HG03457 (cell line): Measurements from ENCODE around the gene FIP1L1.
"Not testable (repeated sequence)": the region's sequence is repeated elsewhere in the genome, so short reads cannot be mapped to it uniquely, and the experiment has no call there.

Experiments
- ATAC-seq: cut with Tn5 transposase; IDR thresholded peaks from one replicate; pipeline ENCODE4 v1.9.1; 2021; ENCODE audit warnings: moderate number of reproducible peaks; ENCODE audit not compliant: unreplicated experiment

FIP1L1 gene

DNA sequence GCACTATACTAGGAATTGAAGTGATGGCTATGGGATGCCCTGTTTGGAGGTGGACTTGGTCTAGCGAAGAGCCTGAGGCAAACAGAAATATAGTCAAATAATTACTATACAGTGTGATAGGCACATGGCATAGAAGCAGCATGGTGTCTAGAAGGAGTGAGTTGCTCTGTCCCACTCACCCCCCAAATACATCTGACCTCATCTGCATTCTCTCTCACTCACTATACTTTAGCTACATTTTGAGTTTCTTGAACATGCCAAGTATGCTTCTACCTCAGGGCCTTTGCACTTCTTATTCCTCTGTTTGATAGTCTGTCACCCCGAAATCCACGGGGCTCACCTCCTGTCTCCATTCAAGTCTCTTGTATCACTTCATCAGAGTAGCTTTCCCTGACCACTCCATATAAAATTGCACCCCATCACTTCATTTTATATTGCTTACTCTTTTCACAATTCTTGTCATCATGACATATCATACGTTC, 2.6 kb upstream of the FIP1L1 start:
- no peak for ATAC-seq

- no peak for ATAC-seq
Observed at GRCh38 chr4:53376900-53377299, 541 bp upstream of the FIP1L1 start.

GRCh38 chr4:53378171-53378482, 686 bp downstream of the FIP1L1 start:
- peak; percentile 24 for ATAC-seq

DNA sequence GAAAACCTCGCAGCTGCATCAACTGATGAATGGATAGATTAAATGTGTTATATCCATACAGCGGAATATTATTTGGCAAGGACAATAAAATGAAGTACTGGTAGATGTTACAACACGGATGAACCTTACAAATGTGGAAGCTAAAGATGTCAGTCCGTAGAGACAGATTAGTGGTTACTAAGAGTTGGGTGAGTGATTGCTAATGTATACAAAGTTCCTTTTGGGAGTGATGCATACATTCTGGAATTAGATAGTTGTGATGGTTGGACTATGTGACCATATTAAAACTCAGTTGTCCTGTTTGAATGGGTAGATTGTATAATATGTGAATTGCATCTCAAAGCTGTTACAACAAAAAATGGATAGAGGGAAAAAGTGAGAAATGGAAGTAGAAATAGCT, 2.8 kb downstream of the FIP1L1 start:
- no peak for ATAC-seq

DNA sequence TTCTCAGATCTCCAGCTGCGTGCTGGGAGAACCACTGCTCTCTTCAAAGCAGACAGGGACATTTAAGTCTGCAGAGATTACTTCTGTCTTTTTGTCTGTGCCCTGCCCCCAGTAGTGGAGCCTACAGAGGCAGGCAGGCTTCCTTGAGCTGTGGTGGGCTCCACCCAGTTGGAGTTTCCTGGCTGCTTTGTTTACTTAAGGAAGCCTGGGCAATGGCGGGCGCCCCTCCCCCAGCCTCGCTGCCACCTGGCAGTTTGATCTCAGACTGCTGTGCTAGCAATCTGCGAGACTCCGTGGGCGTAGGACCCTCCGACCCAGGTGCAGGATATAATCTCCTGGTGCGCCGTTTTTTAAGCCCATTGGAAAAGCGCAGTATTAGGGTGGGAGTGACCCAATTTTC, 32.0 kb downstream of the FIP1L1 start:
- not testable (repeated sequence) for ATAC-seq

DNA sequence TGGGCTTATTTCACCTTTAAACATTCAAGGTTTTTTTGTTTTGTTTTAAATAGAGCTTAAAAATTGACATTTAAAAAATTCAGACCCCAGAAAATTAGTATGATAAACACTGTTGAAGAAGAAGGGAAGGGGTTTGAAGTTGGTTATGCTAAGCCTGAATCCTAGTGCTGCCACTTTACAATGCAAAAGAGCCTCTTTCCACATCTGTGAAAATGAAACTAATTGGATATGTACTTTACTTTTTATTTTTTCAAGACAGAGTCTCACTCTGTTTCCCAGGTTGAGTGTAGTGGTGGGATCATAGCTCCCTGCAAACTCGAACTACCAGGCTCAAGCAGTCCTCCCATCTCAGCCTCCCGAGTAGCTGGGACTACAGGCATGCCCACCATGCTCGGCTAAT, 41.8 kb downstream of the FIP1L1 start:
- ATAC-seq: no peak

GRCh38 chr4:53421791-53422190, 44.4 kb downstream of the FIP1L1 start:
- no peak for ATAC-seq

DNA sequence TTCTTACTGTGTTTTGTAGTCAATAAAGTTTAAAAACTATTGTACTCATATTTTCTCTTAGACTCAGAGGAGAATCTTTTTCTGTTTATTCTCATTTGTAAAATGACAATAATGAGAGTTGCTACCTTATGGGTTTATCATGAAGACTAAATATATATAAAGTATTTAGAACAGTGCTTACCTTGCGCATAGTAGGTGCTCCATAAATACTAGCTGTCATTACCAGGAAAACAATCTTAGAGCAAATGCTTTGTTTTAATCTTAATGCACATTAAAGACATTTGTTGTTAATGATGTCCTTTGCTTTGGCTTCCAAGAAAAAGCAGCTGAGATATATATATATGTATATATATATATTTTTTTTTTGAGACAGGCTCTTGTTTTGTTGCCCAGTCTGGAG, 44.9 kb downstream of the FIP1L1 start:
- ATAC-seq: no peak

DNA sequence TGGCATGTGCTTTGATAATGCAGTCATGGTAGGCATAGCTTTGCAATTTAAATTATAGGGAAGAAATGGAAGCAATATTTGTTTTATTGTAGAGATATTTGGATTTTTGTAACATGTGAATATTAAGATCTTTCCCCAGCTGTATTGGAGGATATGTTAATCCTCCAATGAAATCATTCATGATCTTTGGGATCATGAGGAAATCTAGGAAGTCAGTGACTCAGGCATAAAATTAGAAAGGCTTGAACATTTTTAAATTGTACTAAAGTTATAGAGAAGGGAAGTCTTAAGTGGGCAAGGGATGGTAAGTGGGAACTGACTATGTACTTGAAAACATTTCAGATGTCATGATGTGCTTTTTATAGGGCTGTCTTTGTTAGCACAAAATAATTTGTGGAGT, 46.8 kb downstream of the FIP1L1 start:
- ATAC-seq: no peak

GRCh38 chr4:53427366-53427765, 49.9 kb downstream of the FIP1L1 start:
- no peak for ATAC-seq

- ATAC-seq: no peak
Observed at GRCh38 chr4:53431052-53431451, 53.6 kb downstream of the FIP1L1 start.

- ATAC-seq: no peak
Observed at GRCh38 chr4:53432528-53433424, 55.3 kb downstream of the FIP1L1 start.

DNA sequence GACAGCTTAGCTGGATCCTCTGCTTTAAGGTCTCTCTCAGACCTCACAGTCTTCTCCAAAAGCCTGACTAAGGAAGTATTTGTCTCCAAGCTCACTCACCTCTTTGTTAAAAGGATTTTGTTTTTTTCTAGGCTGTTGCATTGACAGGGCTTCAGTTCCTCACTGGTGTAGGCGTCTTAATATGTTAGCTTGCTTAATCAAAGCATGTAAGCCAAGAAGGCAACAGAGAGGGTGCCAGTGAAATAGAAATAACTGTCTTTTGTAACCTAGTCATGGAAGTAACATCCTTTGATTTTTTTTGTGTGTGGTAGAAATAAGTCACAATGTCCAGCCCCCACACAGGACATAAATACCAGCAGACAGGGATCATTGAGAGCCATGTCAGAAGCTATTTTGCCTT, 58.8 kb downstream of the FIP1L1 start:
- ATAC-seq: no peak

GRCh38 chr4:53441564-53441963, 64.1 kb downstream of the FIP1L1 start:
- ATAC-seq: no peak

GRCh38 chr4:53444954-53445353, 67.5 kb downstream of the FIP1L1 start:
- no peak for ATAC-seq

- ATAC-seq: no peak
Observed at GRCh38 chr4:53450773-53451172, 73.3 kb downstream of the FIP1L1 start.

GRCh38 chr4:53453385-53453784, 75.9 kb downstream of the FIP1L1 start:
- ATAC-seq: no peak

DNA sequence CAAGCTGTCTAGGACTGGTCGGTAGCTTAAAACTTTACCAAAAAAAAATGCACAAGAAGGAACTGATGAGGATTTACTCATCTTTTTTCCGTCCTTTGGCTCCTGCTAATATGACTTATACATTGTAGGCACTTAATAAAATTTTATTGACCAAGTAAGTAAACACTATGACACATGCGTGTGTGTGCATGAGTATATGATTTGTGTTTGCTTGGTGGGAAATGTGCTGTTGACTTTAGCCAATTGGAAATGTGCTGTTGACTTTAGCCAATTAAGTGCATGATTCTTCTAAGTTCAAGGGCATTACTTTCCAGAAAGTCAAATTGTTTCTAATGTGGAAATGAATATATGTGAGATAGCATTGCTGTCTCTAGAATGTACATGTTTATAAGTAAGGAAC, 78.3 kb downstream of the FIP1L1 start:
- ATAC-seq: no peak

DNA sequence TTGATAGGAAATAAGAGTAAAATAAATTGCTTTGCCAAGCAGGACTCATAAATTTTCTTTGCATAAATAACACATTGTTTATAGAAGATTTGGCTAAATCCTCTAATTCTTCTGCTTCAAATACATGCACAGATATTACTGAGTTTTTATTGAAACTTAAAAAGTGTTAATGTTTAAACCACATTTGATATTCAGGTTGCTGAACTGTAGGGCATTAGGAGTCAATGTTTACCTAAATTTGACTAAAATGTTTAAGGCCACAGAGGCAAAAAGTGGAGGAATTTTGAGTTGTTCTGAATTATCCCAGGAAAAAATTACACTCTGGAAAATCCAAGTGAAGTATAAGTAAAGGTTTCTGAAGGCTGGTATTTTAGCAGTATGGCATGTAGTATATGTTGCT, 78.7 kb downstream of the FIP1L1 start:
- no peak for ATAC-seq

DNA sequence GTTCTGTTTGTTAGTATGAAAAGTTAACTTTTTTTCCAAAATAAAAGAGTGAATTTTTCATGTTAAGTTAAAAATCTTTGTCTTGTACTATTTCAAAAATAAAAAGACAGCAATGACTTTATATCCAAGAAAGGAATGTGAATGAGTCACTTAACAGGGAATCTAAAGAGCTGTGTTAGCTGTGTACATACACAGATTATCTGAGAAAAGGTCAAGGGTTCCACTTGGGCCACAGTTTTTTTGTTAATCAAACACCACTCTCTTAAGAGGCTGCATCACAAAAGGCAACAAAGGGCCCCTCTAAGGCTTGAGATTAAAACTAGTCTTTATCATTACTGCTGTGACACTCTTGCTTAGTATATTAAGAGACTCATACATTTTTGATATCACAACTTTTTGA, 82.1 kb downstream of the FIP1L1 start:
- no peak for ATAC-seq

GRCh38 chr4:53461244-53461643, 83.8 kb downstream of the FIP1L1 start:
- no peak for ATAC-seq

DNA sequence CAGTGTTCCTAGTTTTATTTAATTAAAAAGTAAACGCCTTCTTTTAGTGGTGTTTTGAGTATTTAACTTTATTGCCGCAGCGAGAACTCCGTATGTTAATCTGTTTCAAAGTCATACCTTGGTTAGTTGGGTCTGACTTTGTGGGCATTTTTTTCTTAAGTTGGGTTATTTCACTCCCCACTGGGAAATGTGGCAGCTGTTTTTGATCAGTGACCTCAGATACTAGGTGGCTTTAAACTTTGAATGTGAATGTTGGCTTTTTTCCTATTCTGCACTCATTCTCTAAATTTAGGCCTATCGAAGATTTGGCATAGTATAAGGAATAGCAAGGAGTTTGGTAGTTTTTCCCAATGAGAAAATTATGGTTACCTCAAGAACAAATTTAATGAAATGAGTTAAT, 85.9 kb downstream of the FIP1L1 start:
- ATAC-seq: no peak

DNA sequence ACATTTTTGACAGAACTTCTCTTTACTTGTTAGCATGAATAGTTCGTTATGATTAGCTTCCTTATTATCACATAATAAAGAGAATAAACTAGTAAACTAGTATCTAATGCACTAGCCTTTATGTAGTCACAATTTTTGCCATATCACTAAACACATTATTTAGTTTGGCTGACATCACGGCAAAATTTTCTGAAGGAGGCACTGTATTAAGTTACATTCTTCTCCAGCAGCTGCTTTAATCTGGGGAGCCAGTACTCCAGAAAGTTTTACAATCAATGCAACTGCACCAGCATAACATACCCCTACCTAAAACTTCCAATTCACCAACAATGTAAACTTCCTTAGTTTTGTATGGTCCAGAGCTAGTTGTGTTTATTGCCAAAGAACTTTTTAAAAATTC, 87.8 kb downstream of the FIP1L1 start:
- ATAC-seq: no peak
